OCI-LY1 (cell line): ENCODE results near the gene OR9A2.
A peak's percentile ranks its signal among the peaks of the same experiment; 100 is the strongest.

ENCODE experiments used
- H2AFZ ChIP-seq: fragments of 200-600 bp; sonication (generic), shearing (Covaris generic); 2 replicates; pipeline ENCODE4 v1.6.0; 2014; ENCODE audit warnings: antibody characterized with exemption, mild to moderate bottlenecking, low read length
- H3F3A ChIP-seq: fragments of 200-600 bp; sonication (generic), shearing (Covaris generic); 2 replicates; pipeline ENCODE4 v1.6.0; 2014; ENCODE audit warnings: mild to moderate bottlenecking, antibody characterized with exemption, low read length, moderate library complexity; ENCODE audit not compliant: insufficient read depth
- H3K27ac ChIP-seq: fragments of 200-600 bp; sonication (generic); 2 replicates; pipeline ENCODE4 v1.5.1; 2014; ENCODE audit warnings: low read length, mixed run types, mild to moderate bottlenecking, low read depth; ENCODE audit not compliant: poor library complexity, severe bottlenecking
- H3K27me3 ChIP-seq: fragments of 200-600 bp; sonication (generic); 2 replicates; pipeline ENCODE4 v1.6.0; 2014; ENCODE audit warnings: antibody characterized with exemption, mild to moderate bottlenecking, low read length, moderate library complexity; ENCODE audit not compliant: insufficient read depth
- H3K36me3 ChIP-seq: fragments of 200-600 bp; sonication (generic); 2 replicates; pipeline ENCODE4 v1.6.1; 2014; ENCODE audit warnings: mild to moderate bottlenecking, antibody characterized with exemption, low read length, moderate library complexity, mixed read lengths; ENCODE audit not compliant: insufficient read depth
- H3K4me1 ChIP-seq: fragments of 200-600 bp; sonication (generic); 2 replicates; pipeline ENCODE4 v1.5.1; 2014; ENCODE audit warnings: mild to moderate bottlenecking, low read length, moderate library complexity; ENCODE audit not compliant: insufficient read depth, severe bottlenecking
- H3K4me2 ChIP-seq: fragments of 200-600 bp; sonication (generic), shearing (Covaris generic); 2 replicates; pipeline ENCODE4 v1.6.1; 2014; ENCODE audit warnings: low read length
- H3K4me3 ChIP-seq: fragments of 200-600 bp; sonication (generic); 2 replicates; pipeline ENCODE4 v1.5.1; 2014; ENCODE audit warnings: low read length, low read depth, mild to moderate bottlenecking, mixed read lengths; ENCODE audit not compliant: poor library complexity, severe bottlenecking
- H3K79me2 ChIP-seq: fragments of 200-600 bp; shearing (Covaris generic); 2 replicates; pipeline ENCODE4 v1.6.1; 2016; ENCODE audit warnings: mixed run types, low read length, mixed read lengths; ENCODE audit not compliant: insufficient read depth
- H3K9ac ChIP-seq: fragments of 200-600 bp; sonication (generic), shearing (Covaris generic); 2 replicates; pipeline ENCODE4 v1.6.1; 2014; ENCODE audit warnings: mild to moderate bottlenecking, low read length, mixed read lengths
- H3K9me2 ChIP-seq: fragments of 200-600 bp; sonication (generic), shearing (Covaris generic); 2 replicates; pipeline ENCODE4 v1.6.1; 2014; ENCODE audit warnings: low read depth, mild to moderate bottlenecking, low read length, mixed read lengths
- H3K9me3 ChIP-seq: fragments of 200-600 bp; shearing (Covaris generic); 2 replicates; pipeline ENCODE4 v1.6.1; 2014; ENCODE audit warnings: low read length, mixed read lengths
- H4K20me1 ChIP-seq: fragments of 200-600 bp; sonication (generic), shearing (Covaris generic); 2 replicates; pipeline ENCODE4 v1.6.0; 2016; ENCODE audit warnings: mild to moderate bottlenecking, low read length; ENCODE audit not compliant: insufficient read depth
- CTCF ChIP-seq: fragments of 200-600 bp; sonication (generic), shearing (Covaris generic); IDR thresholded peaks from 2 replicates; pipeline ENCODE4 v1.5.1; 2017; ENCODE audit warnings: mild to moderate bottlenecking, antibody characterized with exemption, low read length, moderate library complexity, mixed read lengths
- EZH2 ChIP-seq: fragments of 200-600 bp; sonication (generic), shearing (Covaris generic); IDR thresholded peaks from 2 replicates; pipeline ENCODE4 v1.8.0; 2017; ENCODE audit warnings: borderline replicate concordance, mixed run types, mild to moderate bottlenecking, antibody characterized with exemption, low read length, moderate library complexity, mixed read lengths

Gene OR9A2

GRCh38 chr7:143002106-143002505, 24.8 kb downstream of the OR9A2 start:
- Histone ChIP-seq H2AFZ (no peak overlapping the region), H4K20me1 (no peaks in the 10 kb centered on the region), H3K9me2 (no peaks in the 10 kb centered on the region), H3K4me2 (no peak overlapping the region), H3K9ac (no peak overlapping the region), H3K27me3 (no peaks in the 10 kb centered on the region), H3K27ac (no peak overlapping the region), H3K79me2 (no peaks in the 10 kb centered on the region), H3K36me3 (no peaks in the 10 kb centered on the region), H3F3A (0 out of 2 replicates have a peak, but pooled peaks cover 3% of the 10 kb centered on the region), H3K9me3 (no peaks in the 10 kb centered on the region), H3K4me1 (peaks cover 4% of the 10 kb centered on the region), H3K4me3 (no peak overlapping the region)
- TF ChIP-seq EZH2, result no peak
- TF ChIP-seq CTCF, result peak; percentile 40; the same call in 1 of the 2 replicates

DNA sequence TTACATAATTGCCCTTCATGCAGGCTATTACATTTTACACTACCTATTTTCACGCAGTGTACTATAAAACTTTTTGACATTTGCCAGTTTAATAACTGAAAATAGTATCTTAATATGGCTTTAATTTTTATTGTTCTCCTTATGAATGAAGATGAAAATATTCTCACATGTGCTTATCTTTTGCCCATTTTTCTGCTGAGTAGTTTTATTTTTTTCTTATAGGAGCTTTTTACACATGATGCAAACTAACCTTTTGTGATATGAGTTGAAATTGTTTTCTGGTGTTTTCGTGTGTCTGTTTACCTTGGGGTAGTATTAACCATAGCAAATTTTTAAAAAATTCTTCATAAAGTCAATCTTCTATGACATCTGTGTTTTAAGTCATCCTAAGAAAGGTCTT, 26.3 kb downstream of the OR9A2 start:
- TF ChIP-seq CTCF (no peak), EZH2 (no peak)
- no peak overlapping the region for H3K4me3 ChIP-seq
- no peak overlapping the region for H3K4me2 ChIP-seq

DNA sequence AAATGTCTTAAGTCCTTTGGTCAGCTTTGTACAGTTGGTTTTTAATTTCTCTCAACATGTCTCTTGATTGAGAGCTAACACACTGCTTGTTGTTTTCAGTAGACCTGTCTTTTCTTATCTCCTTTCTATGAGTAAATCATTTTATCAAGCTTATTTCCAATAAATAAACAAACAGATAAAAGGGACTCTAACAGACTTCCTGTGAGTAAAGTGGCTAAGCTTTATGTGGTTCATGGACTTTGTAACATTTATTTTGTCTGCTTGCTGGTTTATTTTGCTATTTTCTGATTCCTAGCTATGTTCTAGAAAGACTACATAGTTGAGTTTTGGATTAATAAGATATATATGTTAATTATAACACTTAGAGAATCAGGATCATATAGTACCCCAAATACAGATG, 27.1 kb downstream of the OR9A2 start:
- Histone ChIP-seq H4K20me1 (no peaks in the 10 kb centered on the region), H3K4me1 (peaks cover 4% of the 10 kb centered on the region), H3K27me3 (no peaks in the 10 kb centered on the region), H2AFZ (no peak overlapping the region), H3K36me3 (no peaks in the 10 kb centered on the region), H3K9ac (no peak overlapping the region), H3K9me2 (no peaks in the 10 kb centered on the region), H3K27ac (no peak overlapping the region), H3F3A (0 out of 2 replicates have a peak, but pooled peaks cover 3% of the 10 kb centered on the region), H3K4me2 (no peak overlapping the region), H3K79me2 (no peaks in the 10 kb centered on the region), H3K9me3 (no peaks in the 10 kb centered on the region), H3K4me3 (no peak overlapping the region)
- TF ChIP-seq EZH2, result no peak
- TF ChIP-seq CTCF, result no peak

More for the DNA sequence above, 26.3 kb downstream of the OR9A2 start:
- H2AFZ ChIP-seq, result no peak overlapping the region
- no peaks in the 10 kb centered on the region for H3K9me2 ChIP-seq
- H3K9ac ChIP-seq, result no peak overlapping the region
- no peak overlapping the region for H3K27ac ChIP-seq
- H3K4me1 ChIP-seq, result peaks cover 4% of the 10 kb centered on the region
- H4K20me1 ChIP-seq, result no peaks in the 10 kb centered on the region
- H3K79me2 ChIP-seq, result no peaks in the 10 kb centered on the region
- H3K27me3 ChIP-seq, result no peaks in the 10 kb centered on the region
- H3K9me3 ChIP-seq, result no peaks in the 10 kb centered on the region
- 0 out of 2 replicates have a peak, but pooled peaks cover 3% of the 10 kb centered on the region for H3F3A ChIP-seq
- H3K36me3 ChIP-seq, result no peaks in the 10 kb centered on the region
